C4-2B (cell line): Measurements from ENCODE around the gene KPTN.

ENCODE experiments used
- ZFX ChIP-seq: fragments of 450-650 bp; IDR thresholded peaks from 2 replicates; pipeline ENCODE4 v1.6.1; 2017
- TF ChIP-seq, protein P1 (sequence below): fragments of 450-650 bp; conservative IDR thresholded peaks from 2 replicates; pipeline ENCODE4 v1.5.1; 2017; ENCODE audit warnings: mild to moderate bottlenecking

DNA sequence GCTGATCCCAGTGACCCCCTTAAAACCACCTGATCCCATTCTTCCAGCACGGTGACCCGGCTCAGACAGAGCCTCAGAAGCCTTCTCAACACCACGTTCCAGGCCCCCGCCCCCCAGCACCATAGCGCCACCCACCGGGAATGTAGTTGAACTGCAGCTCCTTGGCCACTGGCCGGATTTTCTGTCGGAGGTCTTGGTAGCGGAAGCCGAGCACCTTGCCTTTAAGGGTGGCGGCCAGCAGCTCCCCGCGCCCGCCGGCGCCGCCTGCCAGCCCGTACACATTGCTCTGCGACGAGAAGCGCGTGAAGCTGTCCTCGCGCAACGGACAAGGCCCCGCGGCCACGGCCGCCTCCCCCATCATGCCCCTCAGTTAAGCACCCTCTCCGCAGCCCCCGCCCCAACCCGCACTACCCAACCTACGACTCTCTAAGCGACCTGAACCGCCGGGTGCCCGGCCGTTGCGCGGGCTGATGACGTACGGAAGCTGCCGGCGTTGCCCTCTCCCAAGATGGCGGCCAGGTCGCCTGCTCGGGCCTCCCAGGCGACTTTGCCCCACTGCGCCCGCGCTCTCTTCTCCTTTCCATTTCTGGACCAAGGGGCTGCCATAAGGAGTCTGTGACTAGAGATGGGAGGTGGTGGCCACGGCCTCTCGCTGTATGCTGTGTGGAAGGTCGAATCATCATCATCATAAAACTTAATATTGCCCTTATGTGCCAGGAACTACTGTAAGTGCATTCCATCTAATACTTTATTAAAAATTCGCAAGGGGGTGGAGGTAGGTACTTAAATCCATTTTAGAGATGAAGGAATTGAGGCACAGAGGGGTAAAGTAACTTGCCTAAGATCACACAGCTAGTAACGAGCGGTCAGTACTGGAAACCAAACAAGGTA, at the start of gene KPTN:
- TF ChIP-seq, protein P1, sequence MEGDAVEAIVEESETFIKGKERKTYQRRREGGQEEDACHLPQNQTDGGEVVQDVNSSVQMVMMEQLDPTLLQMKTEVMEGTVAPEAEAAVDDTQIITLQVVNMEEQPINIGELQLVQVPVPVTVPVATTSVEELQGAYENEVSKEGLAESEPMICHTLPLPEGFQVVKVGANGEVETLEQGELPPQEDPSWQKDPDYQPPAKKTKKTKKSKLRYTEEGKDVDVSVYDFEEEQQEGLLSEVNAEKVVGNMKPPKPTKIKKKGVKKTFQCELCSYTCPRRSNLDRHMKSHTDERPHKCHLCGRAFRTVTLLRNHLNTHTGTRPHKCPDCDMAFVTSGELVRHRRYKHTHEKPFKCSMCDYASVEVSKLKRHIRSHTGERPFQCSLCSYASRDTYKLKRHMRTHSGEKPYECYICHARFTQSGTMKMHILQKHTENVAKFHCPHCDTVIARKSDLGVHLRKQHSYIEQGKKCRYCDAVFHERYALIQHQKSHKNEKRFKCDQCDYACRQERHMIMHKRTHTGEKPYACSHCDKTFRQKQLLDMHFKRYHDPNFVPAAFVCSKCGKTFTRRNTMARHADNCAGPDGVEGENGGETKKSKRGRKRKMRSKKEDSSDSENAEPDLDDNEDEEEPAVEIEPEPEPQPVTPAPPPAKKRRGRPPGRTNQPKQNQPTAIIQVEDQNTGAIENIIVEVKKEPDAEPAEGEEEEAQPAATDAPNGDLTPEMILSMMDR: peak; percentile 86
- TF ChIP-seq ZFX: no peak
